HG03159 (cell line): ENCODE data around the gene EFCC1.

Source experiments
- ATAC-seq: cut with Tn5 transposase; IDR thresholded peaks from one replicate; pipeline ENCODE4 v1.9.1; 2021; ENCODE audit warnings: mild to moderate bottlenecking, moderate library complexity; ENCODE audit not compliant: unreplicated experiment

Gene EFCC1

DNA sequence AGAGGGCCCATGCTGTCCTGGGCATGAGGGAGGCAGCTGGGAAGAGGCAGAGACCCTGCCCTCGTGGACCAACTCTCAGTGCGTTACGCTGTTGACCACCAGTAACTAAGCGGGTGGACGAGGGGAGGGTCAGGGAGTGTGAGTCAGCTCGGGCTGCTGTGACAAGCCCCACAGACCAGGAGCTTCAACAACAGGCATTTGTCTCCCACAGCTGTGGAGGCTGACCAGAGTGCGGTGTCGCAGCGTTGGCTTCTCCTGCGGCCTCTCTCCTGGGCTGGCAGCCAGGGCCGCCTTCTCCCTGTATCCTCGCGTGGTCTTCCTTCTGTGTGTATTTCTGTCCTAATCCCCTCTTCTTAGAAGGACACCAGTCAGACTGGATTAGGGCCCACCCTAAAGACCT, 13.0 kb downstream of the EFCC1 start:
- ATAC-seq = no peak

- no peak for ATAC-seq
Measured at GRCh38 chr3:129014793-129015345, 13.8 kb downstream of the EFCC1 start.

DNA sequence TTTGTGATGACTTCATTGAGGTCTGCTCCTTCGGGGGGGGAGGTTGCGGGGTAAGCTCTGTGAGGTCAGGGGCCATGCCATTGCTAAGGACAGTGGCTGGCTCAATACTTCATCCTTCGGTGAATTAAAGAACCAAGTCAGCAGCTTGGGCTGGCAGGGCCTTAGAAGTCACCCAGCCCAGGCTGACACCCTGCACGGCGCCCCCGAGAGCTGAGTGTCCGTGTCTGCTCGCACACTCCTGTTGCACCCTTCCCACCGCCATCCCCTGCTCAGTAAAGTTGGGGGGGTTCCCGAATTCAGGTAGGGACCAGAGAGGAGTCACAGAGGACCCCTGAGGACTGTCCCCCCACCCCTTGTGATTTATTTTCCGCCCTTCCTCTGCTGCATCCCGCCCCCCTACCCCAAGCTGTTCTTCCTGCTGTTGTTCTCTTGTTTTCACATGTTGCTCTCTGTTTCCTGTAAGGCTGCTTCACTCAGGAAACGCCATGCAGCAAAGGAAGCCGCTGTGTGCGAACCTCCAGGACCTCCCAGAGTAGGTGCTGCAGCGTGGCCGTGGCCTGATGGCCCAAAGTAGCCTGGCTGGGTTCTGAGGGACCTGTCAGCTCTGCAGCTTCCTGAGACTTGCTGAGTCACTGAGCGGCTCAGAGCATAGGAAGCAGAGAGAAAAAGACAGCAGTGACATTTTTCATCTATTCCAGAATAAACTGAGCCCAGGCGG, 14.4 kb downstream of the EFCC1 start:
- no peak for ATAC-seq

DNA sequence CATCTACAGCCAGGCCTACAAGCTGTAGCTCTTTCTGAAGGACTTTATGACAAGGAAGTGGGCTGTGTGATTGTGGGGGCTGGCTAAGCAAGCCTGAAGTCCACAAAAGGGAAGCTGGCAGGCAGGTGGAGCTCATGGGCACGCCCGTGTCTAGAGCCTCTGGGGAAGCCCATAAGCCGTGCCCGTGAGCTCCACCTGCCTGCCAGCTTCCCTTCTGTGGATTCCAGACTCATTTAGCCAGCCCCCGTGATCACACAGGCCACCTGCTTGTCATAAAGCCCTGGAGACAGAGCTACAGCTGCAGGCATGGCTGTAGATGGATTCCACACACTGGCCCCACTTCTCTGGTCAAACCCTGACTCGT, 15.2 kb downstream of the EFCC1 start:
- no peak for ATAC-seq

DNA sequence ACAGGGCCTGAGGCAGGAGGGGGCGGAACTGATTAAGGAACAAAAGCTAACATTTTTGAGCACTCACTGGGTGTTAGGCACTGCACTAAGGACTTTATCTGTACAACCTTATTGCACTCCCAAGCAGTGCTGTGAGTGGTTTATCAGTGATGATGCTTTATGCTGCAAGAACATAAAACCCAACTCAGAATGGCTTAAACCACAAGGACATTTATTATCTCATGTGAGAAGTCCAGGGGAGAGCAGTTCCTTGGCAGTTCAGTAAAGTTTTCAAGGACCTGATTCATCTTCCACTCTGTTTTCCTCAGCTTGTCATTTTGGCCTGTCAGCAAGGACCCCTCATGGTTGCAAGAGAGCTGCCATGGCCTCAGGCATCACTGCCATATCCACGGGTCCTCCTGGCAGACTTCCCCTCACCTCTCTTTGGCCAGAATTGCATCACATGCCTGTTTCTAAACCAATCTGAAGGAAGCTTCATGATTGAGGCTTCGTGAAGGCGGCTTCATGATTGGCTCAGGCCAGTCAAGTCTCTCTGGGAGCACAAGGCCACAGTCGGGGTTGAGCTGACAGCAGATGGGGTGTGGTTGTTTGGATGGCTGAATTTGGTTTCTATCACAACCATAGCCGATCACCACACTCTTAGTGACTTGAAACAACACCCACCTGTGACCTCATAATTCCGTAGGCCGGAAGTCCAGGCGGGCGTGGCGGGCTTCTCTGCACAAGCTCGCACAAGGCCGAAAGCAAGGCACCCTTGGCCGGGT, 15.8 kb downstream of the EFCC1 start:
- ATAC-seq = peak; percentile 59

DNA sequence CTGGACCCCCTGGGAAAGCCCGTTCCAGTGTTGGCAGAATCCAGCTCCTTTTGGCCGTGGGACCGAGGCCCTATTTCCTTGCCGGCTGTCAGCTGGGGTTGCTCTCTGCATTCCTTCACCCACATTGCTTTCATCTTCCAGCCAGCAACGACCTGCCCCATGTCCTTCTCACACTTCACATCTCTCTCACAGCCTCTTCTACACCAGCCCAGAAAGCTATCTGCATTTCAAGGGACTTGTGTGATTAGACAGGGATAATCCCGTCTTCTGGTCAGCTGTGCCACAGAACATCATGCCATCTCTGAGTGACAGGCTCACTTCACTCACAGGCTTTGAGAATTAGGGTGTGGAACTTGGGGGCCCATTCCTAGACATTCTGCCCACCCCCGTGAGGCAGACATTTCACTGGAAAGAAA, 16.4 kb downstream of the EFCC1 start:
- no peak for ATAC-seq

DNA sequence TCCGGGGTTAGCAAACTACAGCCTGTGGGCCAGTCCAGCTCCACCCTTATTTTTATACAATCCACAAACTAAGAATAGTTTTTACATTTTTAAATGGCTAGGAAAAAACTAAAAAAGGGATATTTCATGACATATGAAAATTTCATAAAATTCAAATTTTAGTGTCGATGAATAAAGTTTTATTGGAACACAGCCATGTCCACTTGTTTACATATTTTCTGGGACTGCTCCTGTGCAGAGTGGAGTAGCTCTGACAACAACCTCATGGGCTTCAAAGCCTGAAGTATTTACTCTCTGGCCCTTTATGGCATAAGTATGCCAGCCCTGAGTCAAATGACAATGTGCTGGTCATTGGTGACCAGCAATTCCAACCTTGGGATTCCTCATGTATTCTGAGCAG, 17.2 kb downstream of the EFCC1 start:
- no peak for ATAC-seq

GRCh38 chr3:129018751-129019150, 17.6 kb downstream of the EFCC1 start:
- ATAC-seq = no peak

DNA sequence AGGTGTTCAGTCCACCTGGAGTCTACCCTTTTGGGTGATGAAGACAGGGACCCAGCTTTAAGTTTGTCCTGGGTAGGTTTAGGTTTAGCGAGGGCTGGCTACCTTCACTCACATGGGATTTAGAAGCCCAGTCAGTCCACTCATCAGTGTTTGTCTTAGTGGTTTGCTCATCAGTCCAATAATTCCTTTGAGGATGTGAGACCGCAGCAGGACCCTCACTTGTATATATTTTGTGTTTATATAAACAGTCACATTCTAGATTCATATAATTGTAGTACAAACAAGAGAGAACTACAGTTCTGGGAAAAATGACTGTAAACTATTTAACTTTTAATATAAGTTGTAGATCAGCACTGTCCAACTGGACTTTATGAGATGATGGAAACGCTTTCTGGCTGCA, 18.2 kb downstream of the EFCC1 start:
- ATAC-seq = no peak

GRCh38 chr3:129020691-129021090, 19.6 kb downstream of the EFCC1 start:
- no peak for ATAC-seq

- ATAC-seq = no peak
Measured at GRCh38 chr3:129021140-129021551, 20.0 kb downstream of the EFCC1 start.

DNA sequence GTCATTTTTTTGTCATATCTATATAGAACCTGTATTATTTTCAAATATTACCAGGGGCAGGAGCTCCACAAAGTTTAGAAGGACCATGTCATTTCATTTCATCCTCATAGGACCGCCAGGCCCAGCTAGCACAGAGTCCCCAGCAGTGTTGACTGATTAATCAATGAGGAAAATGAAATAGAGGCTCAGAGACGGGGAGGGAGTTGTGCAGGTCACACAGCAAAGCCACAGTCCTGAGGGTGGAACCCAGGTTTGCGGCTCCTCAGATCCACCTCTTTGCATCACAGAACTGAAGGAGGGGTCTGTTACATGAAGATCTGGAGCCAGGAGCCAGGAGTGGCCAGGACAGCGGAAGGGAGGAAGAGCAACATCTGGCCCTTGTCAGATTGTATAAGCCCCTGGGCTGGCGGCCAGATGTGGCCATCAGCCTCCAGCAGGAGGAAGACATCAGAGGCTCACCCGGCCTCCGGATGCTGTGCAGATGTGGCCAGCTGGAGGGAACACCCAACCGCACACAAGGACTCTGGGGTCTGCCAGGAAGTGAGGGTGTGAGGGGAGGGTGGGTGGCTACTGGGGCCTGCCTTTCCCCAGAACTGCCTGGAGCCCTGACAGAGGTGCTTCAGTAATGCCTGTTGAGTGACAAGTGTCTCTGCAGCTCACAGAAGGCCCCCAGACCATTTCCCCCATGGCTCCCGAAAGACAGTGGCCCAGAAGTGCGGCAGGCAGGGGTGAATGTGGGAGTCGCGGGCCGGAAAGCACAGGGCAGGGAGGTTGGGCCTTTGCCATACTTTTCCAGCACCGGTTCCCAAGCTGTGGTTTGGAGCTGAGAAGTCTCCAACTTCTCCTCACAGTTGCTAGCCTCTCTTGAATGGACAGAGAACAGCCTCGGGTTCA, 21.3 kb downstream of the EFCC1 start:
- ATAC-seq = no peak

DNA sequence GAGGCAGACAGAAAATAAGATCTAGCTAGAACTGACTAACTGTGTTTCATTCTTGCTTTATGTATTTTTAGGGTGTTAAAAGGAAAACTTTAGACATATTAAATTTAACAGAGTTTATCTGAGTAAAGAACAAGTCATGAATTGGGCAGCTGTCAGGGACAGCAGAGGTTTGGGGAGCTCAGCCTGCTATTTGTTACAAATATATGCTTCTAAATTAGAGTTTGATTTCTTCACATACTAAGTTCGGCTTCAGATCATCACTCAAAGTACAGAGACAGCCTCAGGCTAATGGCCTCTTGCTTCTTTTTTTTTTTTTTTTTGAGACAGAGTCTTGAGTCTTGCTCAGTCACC, 21.9 kb downstream of the EFCC1 start:
- ATAC-seq = no peak

GRCh38 chr3:129023909-129024308, 22.8 kb downstream of the EFCC1 start:
- no peak for ATAC-seq

- no peak for ATAC-seq
Measured at GRCh38 chr3:129025108-129025507, 24.0 kb downstream of the EFCC1 start.

- no peak for ATAC-seq
Measured at GRCh38 chr3:129025691-129026435, 24.8 kb downstream of the EFCC1 start.

DNA sequence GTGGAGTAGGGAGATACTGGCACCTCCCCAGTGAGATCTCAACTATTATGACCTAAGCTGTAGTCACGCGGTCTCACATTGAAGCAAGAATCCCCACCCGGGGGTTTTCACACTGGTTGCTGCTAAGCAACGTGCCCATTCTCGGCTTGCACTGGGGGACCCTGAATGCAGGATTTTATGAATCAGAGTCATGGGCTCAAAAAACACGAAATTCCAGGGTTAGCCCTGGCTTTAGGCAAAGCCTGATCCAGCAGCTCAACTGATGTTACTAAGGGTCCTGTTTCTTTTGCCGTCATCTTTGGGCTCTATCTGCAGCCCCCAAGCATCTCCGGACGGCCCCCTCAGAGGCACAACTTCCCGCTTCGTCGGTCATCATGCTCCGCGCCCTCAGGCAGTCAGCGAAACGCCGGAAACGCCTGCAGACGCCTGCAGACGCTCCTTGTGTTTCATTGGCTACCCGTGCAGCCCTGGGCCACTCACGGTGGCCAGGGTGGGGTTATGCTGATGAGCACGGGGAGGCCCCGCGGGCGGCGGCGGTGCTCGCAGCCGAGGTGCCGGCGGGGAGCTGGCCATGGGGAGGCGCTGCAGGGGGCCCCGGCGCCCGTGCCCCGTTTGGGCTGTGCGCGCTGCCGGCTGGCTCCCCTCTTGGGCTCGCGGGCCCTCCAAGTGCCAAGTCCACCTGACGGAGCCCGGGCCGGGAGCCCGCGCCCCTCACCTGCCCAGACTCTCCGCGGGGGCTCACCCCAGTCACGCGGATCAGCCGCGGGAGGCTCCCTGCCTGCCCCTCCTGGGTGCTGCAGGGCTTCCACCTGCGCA, 25.8 kb downstream of the EFCC1 start:
- ATAC-seq = peak; percentile 98

DNA sequence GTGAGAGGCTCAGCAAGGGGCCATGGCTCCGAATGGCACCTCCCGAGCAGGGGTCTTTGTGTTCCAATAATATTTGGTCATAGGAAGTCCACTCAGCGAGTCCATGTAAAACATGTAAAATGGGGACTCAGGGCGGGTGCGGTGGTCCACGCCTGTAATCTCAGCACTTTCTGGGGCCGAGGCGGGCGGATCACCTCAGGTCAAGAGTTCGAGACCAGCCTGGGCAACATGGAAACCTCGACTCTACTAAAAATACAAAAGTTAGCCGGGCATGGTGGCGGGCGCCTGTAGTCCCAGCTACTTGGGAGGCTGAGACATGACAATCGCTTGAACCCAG, 26.4 kb downstream of the EFCC1 start:
- no peak for ATAC-seq

- ATAC-seq = no peak
Measured at GRCh38 chr3:129028866-129029265, 27.8 kb downstream of the EFCC1 start.

GRCh38 chr3:129030611-129031010, 29.5 kb downstream of the EFCC1 start:
- ATAC-seq = no peak
